GM12878 (cell line): Measurements from ENCODE around the gene DPP4. TPM values are rescaled to one million over a fixed set of nuclear protein-coding genes. Genes with fewer than 3 reads are reported as not detected.

Experiments
- ATAC-seq: fragments of 200-7000 bp; cut with Tn5 transposase; 3 replicates; pipeline ENCODE4 v1.9.1; 2020; ENCODE audit warnings: mild to moderate bottlenecking, moderate library complexity
- BruUV-seq: library from RNA; stranded (reverse); fragments of 400-500 nt; replicated peaks from 2 replicates; lab custom pipeline; 2021; lab: Mats Ljungman, UMichigan
- CTCF ChIA-PET: fragments of 300-600 bp; sonication (Branson Sonifier 250); formaldehyde crosslinking; extraction: SDS; loops from one replicate; lab custom pipeline; 2021; ENCODE audit warnings: inconsistent platforms; lab: Yijun Ruan, JAX
- POLR2A ChIA-PET: fragments of 350-600 bp; formaldehyde crosslinking; extraction: SDS; loops from one replicate; lab custom pipeline; 2021; ENCODE audit warnings: inconsistent platforms; lab: Charles Lee
- RAD21 ChIA-PET: fragments of 300-600 bp; sonication (Branson Sonifier 250); formaldehyde crosslinking; loops from one replicate; lab custom pipeline; 2023; ENCODE audit warnings: antibody characterized with exemption; ENCODE audit not compliant: unreplicated experiment; lab: Charles Lee
- SMC1A ChIA-PET: fragments of 300-600 bp; sonication (Branson Sonifier 250); formaldehyde crosslinking; loops from one replicate; lab custom pipeline; 2023; ENCODE audit not compliant: unreplicated experiment, uncharacterized antibody; lab: Charles Lee
- DNase-seq: peaks from one replicate; pipeline ENCODE4 v3.0.0-alpha.2; 2011; ENCODE audit warnings: low read depth, low spot score
- FAIRE-seq: peaks from 3 replicates; lab custom pipeline; 2011; peaks lifted over from hg19 to GRCh38; lab: Jason Lieb, UNC
- H2AFZ ChIP-seq: 2 replicates; pipeline ENCODE4 v1.6.0; 2011; ENCODE audit warnings: low read depth, low read length, control low read depth; ENCODE audit not compliant: control insufficient read depth
- H3K27ac ChIP-seq: 2 replicates; pipeline ENCODE4 v1.5.1; 2011; ENCODE audit warnings: control low read depth; ENCODE audit not compliant: control insufficient read depth, insufficient read depth
- H3K27me3 ChIP-seq, 2 experiments: replicated peaks in 1 of 2; 2 replicates each; pipeline versions ENCODE4 v1.6.0 to v1.6.1; 2011; ENCODE audit warnings: low read length in 1 of 2; ENCODE audit not compliant: control insufficient read depth in 2 of 2, insufficient read depth in 2 of 2
- H3K36me3 ChIP-seq, 2 experiments: 2 replicates each; pipeline ENCODE4 v1.5.1; 2011; ENCODE audit warnings: low read length in 1 of 2; ENCODE audit not compliant: control insufficient read depth in 2 of 2, insufficient read depth in 2 of 2
- H3K4me1 ChIP-seq: 2 replicates; pipeline ENCODE4 v1.6.1; 2011; ENCODE audit warnings: mild to moderate bottlenecking, low read length, moderate library complexity, mixed read lengths; ENCODE audit not compliant: control insufficient read depth, insufficient read depth
- H3K4me2 ChIP-seq: 2 replicates; pipeline ENCODE4 v1.6.0; 2011; ENCODE audit warnings: control low read depth; ENCODE audit not compliant: control insufficient read depth, insufficient read depth
- H3K4me3 ChIP-seq: fragments of 200-600 bp; sonication (generic); 2 replicates; pipeline ENCODE4 v1.5.1; 2016
- H3K79me2 ChIP-seq: 2 replicates; pipeline ENCODE4 v1.6.0; 2011; ENCODE audit warnings: low read length; ENCODE audit not compliant: control insufficient read depth, insufficient read depth
- H3K9ac ChIP-seq: 2 replicates; pipeline ENCODE4 v1.8.0; 2011; ENCODE audit warnings: low read length, control low read depth, mixed read lengths; ENCODE audit not compliant: control insufficient read depth, insufficient read depth
- H3K9me3 ChIP-seq: replicated peaks from 3 replicates; pipeline ENCODE4 v1.5.1; 2011; ENCODE audit warnings: mild to moderate bottlenecking, low read length; ENCODE audit not compliant: control insufficient read depth, insufficient read depth
- H4K20me1 ChIP-seq: 2 replicates; pipeline ENCODE4 v1.6.0; 2011; ENCODE audit not compliant: control insufficient read depth, insufficient read depth
- JUNB ChIP-seq: IDR thresholded peaks from 2 replicates; pipeline ENCODE4 v1.6.1; 2016; ENCODE audit warnings: antibody characterized with exemption, mild to moderate bottlenecking
- NR2F1 ChIP-seq: fragments of 450-650 bp; conservative IDR thresholded peaks from 2 replicates; pipeline ENCODE4 v1.6.1; 2017; ENCODE audit warnings: mild to moderate bottlenecking
- in situ Hi-C: fragments of 300-500 bp; cut with MboI; formaldehyde crosslinking; loops from 9 replicates; pipeline ENCODE4 v1.14.3; 2018; ENCODE audit warnings: mixed read lengths
- intact Hi-C: fragments of 100-400 bp; cut with micrococcal nuclease; formaldehyde crosslinking; loops from one replicate; pipeline ENCODE4 v1.14.2; 2022; ENCODE audit not compliant: unreplicated experiment
- polyA plus RNA-seq, 11 experiments: library from polyadenylated mRNA; depleted of rRNA in 4 of 11; unstranded in 6 of 11; stranded (reverse) in 5 of 11; fragments of >200 nt; fragmentation: Nextera tagmentation in 4 of 11; fragmentation: Illumina TruSeq in 1 of 11; extraction: Ambion mirVana in 4 of 11; extraction: Trizol in 1 of 11; gene quantifications; 1 replicate in 1 of 11; 2 replicates in 10 of 11; pipeline versions ENCODE4 v1.2.1 to v1.2.3, GENCODE V29; 2011 to 2016; ENCODE audit warnings: inconsistent platforms in 2 of 11, missing spikeins in 2 of 11, low read depth in 1 of 11
- total RNA-seq, 4 experiments: library from RNA; depleted of rRNA in 3 of 4; stranded (reverse); fragments of >200 nt in 3 of 4; fragmentation: Illumina TruSeq in 1 of 4; extraction: Trizol in 1 of 4; gene quantifications; 2 replicates each; pipeline versions ENCODE4 v1.2.1 to v1.2.3, GENCODE V29; 2013 to 2021
- TF ChIP-seq, protein P1 (sequence below): fragments of 450-650 bp; IDR thresholded peaks from 2 replicates; pipeline ENCODE4 v1.6.1; 2018; ENCODE audit warnings: mild to moderate bottlenecking, low read depth, moderate library complexity; ENCODE audit not compliant: partially characterized antibody
- TF ChIP-seq, protein P2 (sequence below): fragments of 450-650 bp; IDR thresholded peaks from 2 replicates; pipeline ENCODE4 v1.6.1; 2017; ENCODE audit warnings: mild to moderate bottlenecking, moderate library complexity

Gene DPP4
- total and polyA plus RNA-seq, 10 of the 15 experiments (the other 5 are each of a cell fraction or from before 2014, with no cell fraction given), result 4.1 to 11.4 (median 9.3) TPM

DNA sequence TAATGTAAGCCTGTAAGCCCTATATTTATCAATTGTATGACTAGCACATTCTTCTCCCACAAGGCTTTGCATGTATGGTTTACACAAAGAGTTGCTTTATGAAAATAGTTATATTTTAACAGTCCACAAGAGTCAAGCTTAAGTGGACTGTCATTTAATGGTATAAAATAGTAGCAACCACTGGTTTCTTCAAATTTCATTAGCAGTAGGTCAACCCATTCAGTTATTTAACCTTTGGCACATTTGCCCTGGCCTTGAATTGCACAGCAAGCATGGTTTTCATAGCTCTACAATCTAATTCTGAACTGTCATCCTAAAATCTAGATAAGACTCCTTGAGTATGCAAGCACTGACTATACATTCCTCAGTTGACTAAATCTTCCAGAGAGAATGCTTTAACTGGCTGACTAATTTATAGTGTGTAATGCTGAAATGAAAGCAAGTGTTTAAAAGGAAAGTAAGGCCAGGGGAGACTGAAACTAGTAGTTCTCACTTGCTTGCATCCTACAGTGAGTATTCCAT lies 1.8 kb downstream of the DPP4 start:
- ATAC-seq (peak; percentile 66), DNase-seq (no peak), FAIRE-seq (peak; percentile 65)
- peak overlapping the region; percentile 99 for H3K4me2 ChIP-seq
- in situ Hi-C loops (no loop called here), intact Hi-C loops (loop anchor here (2.0 kb wide), 1 partner anchor 13 kb away; no protein-coding TSS in a partner anchor)
- 0 out of 2 replicates have a peak overlapping the region, but pooled peaks have one; percentile 91 for H3K4me3 ChIP-seq
- no peak overlapping the region for H3K9ac ChIP-seq
- H3K36me3 ChIP-seq, result no peaks in the 10 kb centered on the region; a peak in 2 of 4 replicates
- no peaks in the 10 kb centered on the region for H3K79me2 ChIP-seq
- H3K27ac ChIP-seq, result no peak overlapping the region
- H3K27me3 ChIP-seq, result no peaks in the 10 kb centered on the region
- H3K9me3 ChIP-seq, result no peaks in the 10 kb centered on the region
- ChIA-PET RAD21 (interaction anchor here (1.0 to 4.9 kb wide), 7 partner anchors 8 to 54 kb away, joined by 3 to 46 read pairs (median 6); no protein-coding TSS in a partner anchor), CTCF (interaction anchor here (0.9 to 3.9 kb wide), 5 partner anchors 8 to 79 kb away, joined by 3 to 26 read pairs (median 6); no protein-coding TSS in a partner anchor), POLR2A (interaction anchor here (9.8 kb wide), 1 partner anchor 13 kb away, joined by 98 read pairs; no protein-coding TSS in a partner anchor), SMC1A (interaction anchor here (0.6 to 10.2 kb wide), 10 partner anchors 11 to 126 kb away, joined by 3 to 152 read pairs (median 4); no protein-coding TSS in a partner anchor)
- no peak for TF ChIP-seq NR2F1
- TF ChIP-seq, protein P1, sequence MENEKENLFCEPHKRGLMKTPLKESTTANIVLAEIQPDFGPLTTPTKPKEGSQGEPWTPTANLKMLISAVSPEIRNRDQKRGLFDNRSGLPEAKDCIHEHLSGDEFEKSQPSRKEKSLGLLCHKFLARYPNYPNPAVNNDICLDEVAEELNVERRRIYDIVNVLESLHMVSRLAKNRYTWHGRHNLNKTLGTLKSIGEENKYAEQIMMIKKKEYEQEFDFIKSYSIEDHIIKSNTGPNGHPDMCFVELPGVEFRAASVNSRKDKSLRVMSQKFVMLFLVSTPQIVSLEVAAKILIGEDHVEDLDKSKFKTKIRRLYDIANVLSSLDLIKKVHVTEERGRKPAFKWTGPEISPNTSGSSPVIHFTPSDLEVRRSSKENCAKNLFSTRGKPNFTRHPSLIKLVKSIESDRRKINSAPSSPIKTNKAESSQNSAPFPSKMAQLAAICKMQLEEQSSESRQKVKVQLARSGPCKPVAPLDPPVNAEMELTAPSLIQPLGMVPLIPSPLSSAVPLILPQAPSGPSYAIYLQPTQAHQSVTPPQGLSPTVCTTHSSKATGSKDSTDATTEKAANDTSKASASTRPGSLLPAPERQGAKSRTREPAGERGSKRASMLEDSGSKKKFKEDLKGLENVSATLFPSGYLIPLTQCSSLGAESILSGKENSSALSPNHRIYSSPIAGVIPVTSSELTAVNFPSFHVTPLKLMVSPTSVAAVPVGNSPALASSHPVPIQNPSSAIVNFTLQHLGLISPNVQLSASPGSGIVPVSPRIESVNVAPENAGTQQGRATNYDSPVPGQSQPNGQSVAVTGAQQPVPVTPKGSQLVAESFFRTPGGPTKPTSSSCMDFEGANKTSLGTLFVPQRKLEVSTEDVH, result no peak
- TF ChIP-seq, protein P2, sequence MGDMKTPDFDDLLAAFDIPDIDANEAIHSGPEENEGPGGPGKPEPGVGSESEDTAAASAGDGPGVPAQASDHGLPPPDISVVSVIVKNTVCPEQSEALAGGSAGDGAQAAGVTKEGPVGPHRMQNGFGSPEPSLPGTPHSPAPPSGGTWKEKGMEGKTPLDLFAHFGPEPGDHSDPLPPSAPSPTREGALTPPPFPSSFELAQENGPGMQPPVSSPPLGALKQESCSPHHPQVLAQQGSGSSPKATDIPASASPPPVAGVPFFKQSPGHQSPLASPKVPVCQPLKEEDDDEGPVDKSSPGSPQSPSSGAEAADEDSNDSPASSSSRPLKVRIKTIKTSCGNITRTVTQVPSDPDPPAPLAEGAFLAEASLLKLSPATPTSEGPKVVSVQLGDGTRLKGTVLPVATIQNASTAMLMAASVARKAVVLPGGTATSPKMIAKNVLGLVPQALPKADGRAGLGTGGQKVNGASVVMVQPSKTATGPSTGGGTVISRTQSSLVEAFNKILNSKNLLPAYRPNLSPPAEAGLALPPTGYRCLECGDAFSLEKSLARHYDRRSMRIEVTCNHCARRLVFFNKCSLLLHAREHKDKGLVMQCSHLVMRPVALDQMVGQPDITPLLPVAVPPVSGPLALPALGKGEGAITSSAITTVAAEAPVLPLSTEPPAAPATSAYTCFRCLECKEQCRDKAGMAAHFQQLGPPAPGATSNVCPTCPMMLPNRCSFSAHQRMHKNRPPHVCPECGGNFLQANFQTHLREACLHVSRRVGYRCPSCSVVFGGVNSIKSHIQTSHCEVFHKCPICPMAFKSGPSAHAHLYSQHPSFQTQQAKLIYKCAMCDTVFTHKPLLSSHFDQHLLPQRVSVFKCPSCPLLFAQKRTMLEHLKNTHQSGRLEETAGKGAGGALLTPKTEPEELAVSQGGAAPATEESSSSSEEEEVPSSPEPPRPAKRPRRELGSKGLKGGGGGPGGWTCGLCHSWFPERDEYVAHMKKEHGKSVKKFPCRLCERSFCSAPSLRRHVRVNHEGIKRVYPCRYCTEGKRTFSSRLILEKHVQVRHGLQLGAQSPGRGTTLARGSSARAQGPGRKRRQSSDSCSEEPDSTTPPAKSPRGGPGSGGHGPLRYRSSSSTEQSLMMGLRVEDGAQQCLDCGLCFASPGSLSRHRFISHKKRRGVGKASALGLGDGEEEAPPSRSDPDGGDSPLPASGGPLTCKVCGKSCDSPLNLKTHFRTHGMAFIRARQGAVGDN, result 0 out of 2 replicates have a peak, but pooled peaks have one; percentile 37
- no peak for TF ChIP-seq JUNB
- H2AFZ ChIP-seq, result no peak overlapping the region
- peaks cover 6% of the 10 kb centered on the region; the same call in 1 of the 2 replicates for H3K4me1 ChIP-seq
- BruUV-seq, result no TSS peak
- no peaks in the 10 kb centered on the region for H4K20me1 ChIP-seq
